CD4-positive, alpha-beta T cell (primary cell): ENCODE results near the gene NPPA. TPM values are rescaled to one million over a fixed set of nuclear protein-coding genes. Genes with fewer than 3 reads are reported as not detected.

Experiments used
- ATAC-seq: fragments of 200-7000 bp; cut with Tn5 transposase; one replicate; pipeline ENCODE4 v1.10.0; 2022; ENCODE audit warnings: mild to moderate bottlenecking; ENCODE audit not compliant: poor library complexity
- CTCF ChIA-PET: fragments of 350-600 bp; sonication (Branson Sonifier 250); formaldehyde crosslinking; loops from one replicate; lab custom pipeline; 2021; ENCODE audit warnings: antibody characterized with exemption, inconsistent platforms; lab: Charles Lee
- POLR2A ChIA-PET: fragments of 350-600 bp; sonication (Branson Sonifier 250); formaldehyde crosslinking; loops from one replicate; lab custom pipeline; 2021; ENCODE audit warnings: antibody characterized with exemption, inconsistent platforms; lab: Charles Lee
- DNase-seq, 14 experiments: peaks; one replicate each; pipeline ENCODE4 v3.0.0-alpha.2; 2013 to 2020; ENCODE audit warnings: mixed read lengths in 2 of 14
- H3K27ac ChIP-seq, 2 donors: one replicate each; pipeline versions ENCODE4 v1.5.1 to v1.7.0; 2013; ENCODE audit warnings: low read length in 2 of 2, low read depth in 1 of 2, mild to moderate bottlenecking in 1 of 2
- H3K27me3 ChIP-seq, 2 experiments: 1 replicate in 1 of 2; 2 replicates in 1 of 2; pipeline versions ENCODE4 v1.6.1 to v1.7.0; 2013; ENCODE audit warnings: low read length in 2 of 2, control low read depth in 1 of 2, mild to moderate bottlenecking in 1 of 2, moderate library complexity in 1 of 2; ENCODE audit not compliant: insufficient read depth in 2 of 2, control insufficient read depth in 1 of 2
- H3K36me3 ChIP-seq: one replicate; pipeline ENCODE4 v1.6.1; 2013; ENCODE audit warnings: low read length, control low read depth; ENCODE audit not compliant: insufficient read depth
- H3K4me1 ChIP-seq: one replicate; pipeline ENCODE4 v1.6.1; 2013; ENCODE audit warnings: low read length, control low read depth; ENCODE audit not compliant: insufficient read depth
- H3K4me3 ChIP-seq: one replicate; pipeline ENCODE4 v1.5.1; 2013; ENCODE audit warnings: mild to moderate bottlenecking, low read length, moderate library complexity
- H3K9me3 ChIP-seq, 2 experiments: 1 replicate in 1 of 2; 2 replicates in 1 of 2; pipeline versions ENCODE4 v1.6.1 to v1.7.0; 2013; ENCODE audit warnings: low read length in 2 of 2, mild to moderate bottlenecking in 2 of 2, control low read depth in 1 of 2, moderate library complexity in 1 of 2; ENCODE audit not compliant: control insufficient read depth in 1 of 2, insufficient read depth in 1 of 2
- H3K27ac Mint-ChIP-seq: one replicate; pipeline ENCODE4 v1.8.0; 2020; ENCODE audit warnings: mixed read lengths
- H3K27me3 Mint-ChIP-seq: one replicate; pipeline ENCODE4 v1.8.0; 2021; ENCODE audit warnings: mixed read lengths
- H3K36me3 Mint-ChIP-seq: one replicate; pipeline ENCODE4 v1.8.0; 2021; ENCODE audit warnings: low read depth, mixed read lengths
- H3K4me1 Mint-ChIP-seq: one replicate; pipeline ENCODE4 v1.8.0; 2021; ENCODE audit warnings: low read depth, mixed read lengths
- H3K4me3 Mint-ChIP-seq: one replicate; pipeline ENCODE4 v1.8.0; 2020; ENCODE audit warnings: mild to moderate bottlenecking, mixed read lengths
- H3K9me3 Mint-ChIP-seq: one replicate; pipeline ENCODE4 v1.8.0; 2020; ENCODE audit warnings: mixed read lengths
- CTCF ChIP-seq: fragments of 200-600 bp; IDR thresholded peaks from one replicate; pipeline ENCODE4 v1.8.0; 2022; ENCODE audit warnings: antibody characterized with exemption, mild to moderate bottlenecking
- intact Hi-C, 2 experiments: fragments of 100-400 bp; cut with DNase I in 1 of 2; cut with micrococcal nuclease in 1 of 2; formaldehyde crosslinking; loops; one replicate each; pipeline versions ENCODE4 v1.15.1 to v1.9.0; 2023 to 2025; cut with DNase I, micrococcal nuclease
- total RNA-seq, 174 experiments: library from RNA in 2 of 174; stranded (reverse) in 2 of 174; gene quantifications; one replicate each; pipeline ENCODE4 v1.2.3 and lab custom pipeline; 2021 to 2026

Gene NPPA
- total RNA-seq, 2 experiments from 2014 or later: not detected

GRCh38 chr1:11874624-11875023 lies 27.0 kb upstream of the NPPA start:
- no peaks in the 10 kb centered on the region for H3K4me1 ChIP-seq
- H3K9me3 ChIP-seq: peaks cover 0 to 5% of the 10 kb centered on the region in 2 experiments
- H3K27ac ChIP-seq: no peak overlapping the region
- ATAC-seq (no peak), DNase-seq (no peak)
- H3K4me3 ChIP-seq: no peak overlapping the region
- intact Hi-C loops: no loop called here
- no peaks in the 10 kb centered on the region for H3K36me3 Mint-ChIP-seq
- no peak overlapping the region for H3K27ac Mint-ChIP-seq
- peaks cover 29% of the 10 kb centered on the region for H3K27me3 Mint-ChIP-seq
- H3K9me3 Mint-ChIP-seq: no peaks in the 10 kb centered on the region
- CTCF ChIA-PET: no interaction called here
- no peaks in the 10 kb centered on the region for H3K36me3 ChIP-seq
- peaks cover 4% of the 10 kb centered on the region in 2 experiments for H3K27me3 ChIP-seq
- POLR2A ChIA-PET: no interaction called here
- H3K4me3 Mint-ChIP-seq: no peak overlapping the region
- H3K4me1 Mint-ChIP-seq: no peaks in the 10 kb centered on the region
- TF ChIP-seq CTCF: no peak

GRCh38 chr1:11874258-11874562 lies 26.6 kb upstream of the NPPA start:
- Histone ChIP-seq H3K27me3 (peaks cover 4% of the 10 kb centered on the region in 2 experiments), H3K9me3 (peaks cover 0 to 5% of the 10 kb centered on the region in 2 experiments), H3K36me3 (no peaks in the 10 kb centered on the region), H3K27ac (no peak overlapping the region), H3K4me3 (no peak overlapping the region), H3K4me1 (no peaks in the 10 kb centered on the region)
- no peak for DNase-seq
- intact Hi-C loops: no loop called here
- ChIA-PET POLR2A (no interaction called here), CTCF (no interaction called here)
- Mint-ChIP-seq H3K36me3 (no peaks in the 10 kb centered on the region), H3K27me3 (peaks cover 31% of the 10 kb centered on the region), H3K9me3 (no peaks in the 10 kb centered on the region), H3K4me3 (no peak overlapping the region), H3K4me1 (no peaks in the 10 kb centered on the region), H3K27ac (no peak overlapping the region)
- no peak for ATAC-seq
- no peak for TF ChIP-seq CTCF

- Mint-ChIP-seq H3K36me3 (no peaks in the 10 kb centered on the region), H3K27me3 (peaks cover 32% of the 10 kb centered on the region), H3K4me1 (no peaks in the 10 kb centered on the region), H3K27ac (no peak overlapping the region), H3K4me3 (no peak overlapping the region), H3K9me3 (no peaks in the 10 kb centered on the region)
- H3K4me1 ChIP-seq: no peaks in the 10 kb centered on the region
- no peaks in the 10 kb centered on the region for H3K36me3 ChIP-seq
- no peak overlapping the region for H3K4me3 ChIP-seq
- peaks cover 0 to 5% of the 10 kb centered on the region in 2 experiments for H3K9me3 ChIP-seq
- peaks cover 2 to 4% of the 10 kb centered on the region in 2 experiments for H3K27me3 ChIP-seq
- intact Hi-C loops: no loop called here
- CTCF ChIA-PET: interaction anchor here (0.7 kb wide), 1 partner anchor 26 kb away, joined by 3 read pairs; the partner anchor contains the start of gene NPPA
- ATAC-seq: no peak
- TF ChIP-seq CTCF: no peak
- H3K27ac ChIP-seq: no peak overlapping the region
- POLR2A ChIA-PET: no interaction called here
- no peak for DNase-seq
Observed at GRCh38 chr1:11873395-11874257, 26.0 kb upstream of the NPPA start.
